Caco-2 (cell line): ENCODE results near the gene FAM181B. TPM values are rescaled to one million over a fixed set of nuclear protein-coding genes. Genes with fewer than 3 reads are reported as not detected.

Experiments
- BruUV-seq: library from RNA; stranded (reverse); fragments of 400-500 nt; replicated peaks from 2 replicates; lab custom pipeline; 2021; lab: Mats Ljungman, UMichigan
- CTCF ChIA-PET: fragments of 300-600 bp; sonication (Branson Sonifier 250); formaldehyde crosslinking; loops from one replicate; lab custom pipeline; 2022; ENCODE audit warnings: antibody characterized with exemption; lab: Charles Lee
- POLR2A ChIA-PET: fragments of 300-600 bp; sonication (Branson Sonifier 250); formaldehyde crosslinking; loops from one replicate; lab custom pipeline; 2022; ENCODE audit warnings: antibody characterized with exemption; lab: Charles Lee
- DNase-seq, 2 experiments: peaks; one replicate each; pipeline versions ENCODE4 v3.0.0 to v3.0.0-alpha.2; 2020 to 2022
- H3K27me3 ChIP-seq: replicated peaks from 2 replicates; pipeline ENCODE4 v1.6.0; 2011; ENCODE audit warnings: low read length; ENCODE audit not compliant: control insufficient read depth, insufficient read depth
- H3K36me3 ChIP-seq: 2 replicates; pipeline ENCODE4 v1.5.1; 2011; ENCODE audit warnings: low read length; ENCODE audit not compliant: control insufficient read depth, insufficient read depth
- H3K4me1 ChIP-seq: fragments of 250-450 bp; sonication (Bioruptor Pico); 2 replicates; pipeline ENCODE4 v1.5.1; 2020; ENCODE audit warnings: mild to moderate bottlenecking
- H3K4me3 ChIP-seq: 2 replicates; pipeline ENCODE4 v1.5.1; 2011; ENCODE audit warnings: low read depth, mild to moderate bottlenecking, control low read depth, low read length
- H3K9me3 ChIP-seq: fragments of 250-450 bp; sonication (Bioruptor Pico); 2 replicates; pipeline ENCODE4 v1.5.1; 2020; ENCODE audit warnings: mild to moderate bottlenecking, moderate library complexity
- H3K27ac Mint-ChIP-seq: one replicate; pipeline ENCODE4 v1.8.0; 2022; ENCODE audit warnings: mixed read lengths; ENCODE audit not compliant: unreplicated experiment
- H3K27me3 Mint-ChIP-seq: one replicate; pipeline ENCODE4 v1.8.0; 2022; ENCODE audit warnings: mixed read lengths; ENCODE audit not compliant: insufficient read depth, unreplicated experiment
- H3K36me3 Mint-ChIP-seq: one replicate; pipeline ENCODE4 v1.8.0; 2022; ENCODE audit warnings: mild to moderate bottlenecking, mixed read lengths; ENCODE audit not compliant: insufficient read depth, unreplicated experiment
- H3K4me1 Mint-ChIP-seq: one replicate; pipeline ENCODE4 v1.8.0; 2022; ENCODE audit warnings: low read depth, mixed read lengths; ENCODE audit not compliant: unreplicated experiment
- H3K4me3 Mint-ChIP-seq: one replicate; pipeline ENCODE4 v1.8.0; 2022; ENCODE audit warnings: mild to moderate bottlenecking, moderate library complexity, mixed read lengths; ENCODE audit not compliant: unreplicated experiment
- H3K9me3 Mint-ChIP-seq: one replicate; pipeline ENCODE4 v1.8.0; 2022; ENCODE audit warnings: mixed read lengths; ENCODE audit not compliant: unreplicated experiment
- CTCF ChIP-seq, 2 experiments: fragments of 200-600 bp in 1 of 2; IDR thresholded peaks; 1 replicate in 1 of 2; 2 replicates in 1 of 2; pipeline versions ENCODE4 v1.5.1 to v1.8.0; 2011 to 2022; ENCODE audit warnings: antibody characterized with exemption in 1 of 2, control low read depth in 1 of 2, inconsistent platforms in 1 of 2, low read depth in 1 of 2, low read length in 1 of 2, mild to moderate bottlenecking in 1 of 2, moderate library complexity in 1 of 2; ENCODE audit not compliant: insufficient read depth in 1 of 2, severe bottlenecking in 1 of 2, unreplicated experiment in 1 of 2
- intact Hi-C: fragments of 100-400 bp; cut with micrococcal nuclease; formaldehyde crosslinking; loops from one replicate; pipeline ENCODE4 v1.10.0; 2022; ENCODE audit not compliant: unreplicated experiment
- total RNA-seq: library from RNA; stranded (reverse); gene quantifications from 2 replicates; pipeline ENCODE4 v1.2.3, GENCODE V29; 2022

Gene FAM181B
- total RNA-seq, 1 experiment from 2014 or later, result not detected

- Mint-ChIP-seq H3K4me1 (no peaks in the 10 kb centered on the region), H3K27ac (no peak overlapping the region), H3K27me3 (peaks cover 7% of the 10 kb centered on the region), H3K4me3 (no peak overlapping the region), H3K36me3 (no peaks in the 10 kb centered on the region), H3K9me3 (no peaks in the 10 kb centered on the region)
- BruUV-seq, result no TSS peak
- no peaks in the 10 kb centered on the region for H3K4me1 ChIP-seq
- ChIA-PET POLR2A (no interaction called here), CTCF (interaction anchor here (1.4 kb wide), 1 partner anchor 146 kb away, joined by 5 read pairs; no protein-coding TSS in a partner anchor)
- H3K36me3 ChIP-seq, result no peaks in the 10 kb centered on the region
- H3K4me3 ChIP-seq, result no peak overlapping the region
- intact Hi-C loops, result no loop called here
- no peaks in the 10 kb centered on the region for H3K9me3 ChIP-seq
- no peak for TF ChIP-seq CTCF (IDR thresholded peaks at IDR 0.05; ENCODE audit: insufficient read depth in 1 of 2, low read depth in 1 of 2, low read length in 1 of 2, severe bottlenecking in 1 of 2, unreplicated experiment in 1 of 2)
- no peaks in the 10 kb centered on the region; the same call in 1 of the 2 replicates for H3K27me3 ChIP-seq
- DNase-seq, result no peak
Measured at GRCh38 chr11:82720267-82721065, 13.2 kb downstream of the FAM181B start.

GRCh38 chr11:82719361-82720105 is 14.1 kb downstream of the FAM181B start:
- no peak for DNase-seq
- ChIA-PET CTCF (no interaction called here), POLR2A (no interaction called here)
- Mint-ChIP-seq H3K9me3 (no peaks in the 10 kb centered on the region), H3K27me3 (peaks cover 4% of the 10 kb centered on the region), H3K27ac (no peak overlapping the region), H3K36me3 (no peaks in the 10 kb centered on the region), H3K4me1 (no peaks in the 10 kb centered on the region), H3K4me3 (no peak overlapping the region)
- H3K4me1 ChIP-seq, result no peaks in the 10 kb centered on the region
- BruUV-seq, result no TSS peak
- H3K36me3 ChIP-seq, result no peaks in the 10 kb centered on the region
- no peaks in the 10 kb centered on the region; the same call in 1 of the 2 replicates for H3K27me3 ChIP-seq
- intact Hi-C loops, result no loop called here
- H3K4me3 ChIP-seq, result no peak overlapping the region
- TF ChIP-seq CTCF (IDR thresholded peaks at IDR 0.05; ENCODE audit: insufficient read depth in 1 of 2, low read depth in 1 of 2, low read length in 1 of 2, severe bottlenecking in 1 of 2, unreplicated experiment in 1 of 2), result no peak
- no peaks in the 10 kb centered on the region for H3K9me3 ChIP-seq

- no peaks in the 10 kb centered on the region; the same call in 1 of the 2 replicates for H3K27me3 ChIP-seq
- Mint-ChIP-seq H3K27me3 (peaks cover 4% of the 10 kb centered on the region), H3K4me1 (no peaks in the 10 kb centered on the region), H3K9me3 (no peaks in the 10 kb centered on the region), H3K36me3 (no peaks in the 10 kb centered on the region), H3K4me3 (no peak overlapping the region), H3K27ac (no peak overlapping the region)
- H3K4me1 ChIP-seq, result no peaks in the 10 kb centered on the region
- H3K9me3 ChIP-seq, result no peaks in the 10 kb centered on the region
- ChIA-PET POLR2A (no interaction called here), CTCF (interaction anchor here (1.5 to 2.6 kb wide), 4 partner anchors 15 to 182 kb away, joined by 5 to 8 read pairs (median 7); partner anchors contain the start of genes DDIAS, FAM181B and PRCP)
- no peak overlapping the region for H3K4me3 ChIP-seq
- BruUV-seq, result no TSS peak
- H3K36me3 ChIP-seq, result no peaks in the 10 kb centered on the region
- intact Hi-C loops, result loop anchor here (1.0 kb wide), 6 partner anchors 14 to 1101 kb away; partner anchors contain the start of gene FAM181B
- no peak for DNase-seq
- no peak for TF ChIP-seq CTCF (IDR thresholded peaks at IDR 0.05; ENCODE audit: insufficient read depth in 1 of 2, low read depth in 1 of 2, low read length in 1 of 2, severe bottlenecking in 1 of 2, unreplicated experiment in 1 of 2)
Measured at GRCh38 chr11:82718821-82719220, 14.8 kb downstream of the FAM181B start.
